Measurements from ENCODE around the gene RTL10.

Gene RTL10

DNA sequence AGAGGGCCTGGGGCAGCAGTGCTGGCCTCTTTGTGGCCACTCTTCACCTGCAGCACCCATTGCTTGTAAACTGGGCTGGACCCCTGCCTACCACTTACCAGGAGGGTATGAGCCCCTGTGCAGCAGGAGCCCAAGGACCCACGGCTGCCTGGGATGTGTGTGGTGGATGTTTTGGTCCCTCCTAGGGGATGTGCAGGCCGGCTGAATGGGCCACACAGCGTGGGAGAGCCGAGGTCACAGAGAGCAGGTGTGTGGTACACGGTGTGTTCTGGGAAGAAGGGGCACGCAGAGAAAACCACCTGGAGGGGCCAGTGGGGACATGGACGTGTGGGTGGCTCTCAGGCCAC, 19.3 kb upstream of the RTL10 start:
- H3K36me3 ChIP-seq (ENCODE audit: insufficient read depth, low read length), result no peaks in the 10 kb centered on the region
- no peak overlapping the region for H3K4me3 ChIP-seq (ENCODE audit: low read depth in 1 of 2, low read length in 2 of 2)
- H3K79me2 ChIP-seq (ENCODE audit: insufficient read depth, low read length), result no peaks in the 10 kb centered on the region
- H3K27me3 ChIP-seq (ENCODE audit: insufficient read depth, low read length, poor library complexity), result no peaks in the 10 kb centered on the region
- TF ChIP-seq CTCF (IDR thresholded peaks at IDR 0.05; ENCODE audit: borderline replicate concordance, extremely low read depth, low read length, poor library complexity, severe bottlenecking) (no peak), EZH2 (IDR thresholded peaks at IDR 0.05; ENCODE audit: borderline replicate concordance, low read depth, low read length, severe bottlenecking) (no peak)
- H3K9ac ChIP-seq (ENCODE audit: low read depth, low read length), result no peak overlapping the region
- peak overlapping the region; percentile 44 for H3K27ac ChIP-seq (ENCODE audit: low read length)
- H3K4me2 ChIP-seq (ENCODE audit: insufficient read depth, low read length), result no peak overlapping the region
- no peak overlapping the region for H2AFZ ChIP-seq (ENCODE audit: low read depth, low read length)
- H3K4me1 ChIP-seq (ENCODE audit: insufficient read depth, low read length), result no peaks in the 10 kb centered on the region
- ATAC-seq (ENCODE audit: insufficient read depth, low read depth), result no peak
- no peaks in the 10 kb centered on the region for H4K20me1 ChIP-seq (ENCODE audit: insufficient read depth, low read length)
- DNase-seq, result no peak
- H3K9me3 ChIP-seq (ENCODE audit: insufficient read depth, low read length, severe bottlenecking), result no peaks in the 10 kb centered on the region

DNA sequence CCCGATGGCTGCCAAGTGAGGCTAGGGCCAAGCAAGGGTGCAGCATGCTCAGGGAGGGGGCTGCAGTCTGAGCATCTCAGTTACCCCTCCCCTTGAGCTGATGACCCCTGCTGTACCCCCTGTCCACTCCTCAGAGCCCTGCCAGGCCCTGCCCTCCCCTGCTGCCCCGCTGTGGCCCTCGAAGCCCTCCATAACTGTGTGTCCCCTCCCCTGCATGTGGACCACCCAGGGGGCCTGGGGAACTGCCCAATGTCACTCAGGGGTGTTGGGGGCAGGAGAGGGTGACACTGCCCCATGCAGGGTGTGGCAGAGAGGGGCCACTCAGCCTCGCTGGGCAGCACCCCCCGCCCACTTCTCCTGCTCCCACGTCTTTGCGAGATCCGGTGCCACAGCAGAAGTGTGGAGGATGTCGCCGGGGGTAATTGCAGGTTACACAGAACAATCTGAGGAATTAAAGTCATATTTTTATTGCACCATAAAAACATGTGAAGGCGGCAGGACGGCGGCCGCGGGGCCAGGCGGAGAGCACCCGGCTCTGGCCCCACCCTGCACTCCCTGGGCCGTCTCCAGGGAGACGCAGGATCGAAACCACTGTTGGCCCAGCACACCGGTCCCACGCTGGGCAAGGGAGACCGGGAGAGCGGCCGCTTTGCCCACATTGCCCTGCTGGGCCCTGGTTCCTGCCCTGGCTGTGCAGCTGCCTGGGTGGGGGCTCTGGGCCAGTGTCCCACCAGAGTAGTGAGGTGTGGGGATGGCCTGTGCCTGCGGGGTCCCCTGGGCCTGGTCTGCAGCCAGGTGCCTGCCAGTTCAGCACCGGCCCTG, 18.7 kb upstream of the RTL10 start:
- H3K4me2 ChIP-seq (ENCODE audit: insufficient read depth, low read length), result no peak overlapping the region

GRCh38 chr22:19872779-19873137, 18.1 kb upstream of the RTL10 start:
- H3K9me3 ChIP-seq (ENCODE audit: insufficient read depth, low read length, severe bottlenecking), result no peaks in the 10 kb centered on the region
- no peaks in the 10 kb centered on the region for H3K36me3 ChIP-seq (ENCODE audit: insufficient read depth, low read length)
- no peaks in the 10 kb centered on the region for H3K4me1 ChIP-seq (ENCODE audit: insufficient read depth, low read length)
- TF ChIP-seq CTCF (IDR thresholded peaks at IDR 0.05; ENCODE audit: borderline replicate concordance, extremely low read depth, low read length, poor library complexity, severe bottlenecking), result no peak
- no peak for TF ChIP-seq EZH2 (IDR thresholded peaks at IDR 0.05; ENCODE audit: borderline replicate concordance, low read depth, low read length, severe bottlenecking)
- DNase-seq (no peak), ATAC-seq (ENCODE audit: insufficient read depth, low read depth) (no peak)
- no peak overlapping the region for H3K27ac ChIP-seq (ENCODE audit: low read length)
- no peak overlapping the region for H3K9ac ChIP-seq (ENCODE audit: low read depth, low read length)
- no peaks in the 10 kb centered on the region for H4K20me1 ChIP-seq (ENCODE audit: insufficient read depth, low read length)
- no peak overlapping the region for H3K4me2 ChIP-seq (ENCODE audit: insufficient read depth, low read length)
- no peak overlapping the region for H2AFZ ChIP-seq (ENCODE audit: low read depth, low read length)
- H3K27me3 ChIP-seq (ENCODE audit: insufficient read depth, low read length, poor library complexity), result no peaks in the 10 kb centered on the region
- H3K4me3 ChIP-seq (ENCODE audit: low read depth in 1 of 2, low read length in 2 of 2), result no peak overlapping the region
- no peaks in the 10 kb centered on the region for H3K79me2 ChIP-seq (ENCODE audit: insufficient read depth, low read length)

More for the DNA sequence above, 18.7 kb upstream of the RTL10 start:
- DNase-seq (no peak), ATAC-seq (ENCODE audit: insufficient read depth, low read depth) (no peak)
- Histone ChIP-seq H3K4me1 (ENCODE audit: insufficient read depth, low read length) (no peaks in the 10 kb centered on the region), H3K27me3 (ENCODE audit: insufficient read depth, low read length, poor library complexity) (no peaks in the 10 kb centered on the region), H3K9me3 (ENCODE audit: insufficient read depth, low read length, severe bottlenecking) (no peaks in the 10 kb centered on the region), H3K79me2 (ENCODE audit: insufficient read depth, low read length) (no peaks in the 10 kb centered on the region), H2AFZ (ENCODE audit: low read depth, low read length) (no peak overlapping the region), H3K27ac (ENCODE audit: low read length) (peak overlapping the region; percentile 44; the same call in 1 of the 2 replicates), H3K4me3 (ENCODE audit: low read depth in 1 of 2, low read length in 2 of 2) (no peak overlapping the region), H3K9ac (ENCODE audit: low read depth, low read length) (no peak overlapping the region), H3K36me3 (ENCODE audit: insufficient read depth, low read length) (no peaks in the 10 kb centered on the region), H4K20me1 (ENCODE audit: insufficient read depth, low read length) (no peaks in the 10 kb centered on the region)
- TF ChIP-seq CTCF (IDR thresholded peaks at IDR 0.05; ENCODE audit: borderline replicate concordance, extremely low read depth, low read length, poor library complexity, severe bottlenecking) (no peak), EZH2 (IDR thresholded peaks at IDR 0.05; ENCODE audit: borderline replicate concordance, low read depth, low read length, severe bottlenecking) (no peak)
